Measurements from ENCODE around the gene CHRD.

DNA sequence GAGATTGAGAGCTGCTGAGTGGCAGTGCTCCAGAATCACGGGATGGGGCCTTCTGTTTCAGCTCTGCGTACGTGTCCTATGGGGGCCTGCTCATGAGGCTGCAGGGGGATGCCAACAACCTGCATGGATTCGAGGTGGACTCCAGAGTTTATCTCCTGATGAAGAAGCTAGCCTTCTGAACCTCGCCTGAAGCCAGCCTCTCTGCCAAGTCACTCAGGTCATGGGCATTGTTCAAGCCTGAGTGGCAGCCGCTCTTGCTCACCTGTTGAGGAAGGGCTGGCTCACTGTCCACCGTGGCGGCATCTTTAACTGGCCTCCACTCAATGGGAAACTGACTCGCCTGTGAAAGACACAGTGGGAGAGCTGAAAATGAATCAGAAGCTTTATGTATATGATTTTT, 11.7 kb upstream of the CHRD start:
- TF ChIP-seq POLR2A (IDR thresholded peaks at IDR 0.05; ENCODE audit: low read depth, low read length) = no peak
- no peak for TF ChIP-seq POLR2AphosphoS5 (IDR thresholded peaks at IDR 0.05; ENCODE audit: low read depth, low read length)
- TF ChIP-seq TAF1 (IDR thresholded peaks at IDR 0.05; ENCODE audit: low read depth, low read length) = no peak
